Activated CD8-positive, alpha-beta T cell treated with anti-CD3 and anti-CD28 coated beads, Interleukin-2, amount 10 ng/mL, durations not matched to agents 7 days and 5 days (primary cell): ENCODE measurements around the gene RNF114. TPM values are rescaled to one million over a fixed set of nuclear protein-coding genes. Genes with fewer than 3 reads are reported as not detected.

Experiments used
- ATAC-seq: fragments of 150-1000 bp; cut with Tn5 transposase; one replicate; pipeline ENCODE4 v1.10.0; 2021; ENCODE audit warnings: moderate library complexity
- CTCF ChIA-PET: fragments of 350-600 bp; sonication (Branson Sonifier 250); formaldehyde crosslinking; loops from one replicate; lab custom pipeline; 2021; ENCODE audit warnings: antibody characterized with exemption; lab: Charles Lee
- POLR2A ChIA-PET: fragments of 350-600 bp; sonication (Branson Sonifier 250); formaldehyde crosslinking; loops from one replicate; lab custom pipeline; 2021; ENCODE audit warnings: antibody characterized with exemption; lab: Charles Lee
- DNase-seq: peaks from one replicate; pipeline ENCODE4 v3.0.0-alpha.2; 2020
- H3K27ac Mint-ChIP-seq: one replicate; pipeline ENCODE4 v1.8.0; 2021; ENCODE audit warnings: mild to moderate bottlenecking, mixed read lengths
- H3K27me3 Mint-ChIP-seq: one replicate; pipeline ENCODE4 v1.8.0; 2021; ENCODE audit warnings: low read depth, mixed read lengths
- H3K36me3 Mint-ChIP-seq: one replicate; pipeline ENCODE4 v1.8.0; 2021; ENCODE audit warnings: low read depth, mixed read lengths
- H3K4me1 Mint-ChIP-seq: one replicate; pipeline ENCODE4 v1.8.0; 2021; ENCODE audit warnings: low read depth, mixed read lengths
- H3K4me3 Mint-ChIP-seq: one replicate; pipeline ENCODE4 v1.8.0; 2021; ENCODE audit warnings: mild to moderate bottlenecking, mixed read lengths
- H3K9me3 Mint-ChIP-seq: one replicate; pipeline ENCODE4 v1.8.0; 2022; ENCODE audit warnings: mixed read lengths; ENCODE audit not compliant: insufficient read depth
- total RNA-seq, 2 experiments: library from RNA; stranded (reverse); gene quantifications; one replicate each; pipeline ENCODE4 v1.2.3, GENCODE V29; 2021

RNF114 gene
- total RNA-seq, 2 experiments from 2014 or later: 50.1 to 54.8 TPM

- ChIA-PET CTCF (interaction anchor here (0.8 to 2.3 kb wide), 7 partner anchors 11 to 307 kb away, joined by 3 to 8 read pairs (median 4); no protein-coding TSS in a partner anchor), POLR2A (interaction anchor here (0.5 to 1.9 kb wide), 6 partner anchors 17 to 978 kb away, joined by 3 to 9 read pairs (median 3); partner anchors contain the start of gene RNF114)
- no peaks in the 10 kb centered on the region for H3K27me3 Mint-ChIP-seq
- peak; percentile 95 for DNase-seq
- H3K36me3 Mint-ChIP-seq: no peaks in the 10 kb centered on the region
- H3K4me3 Mint-ChIP-seq: peak within 1 kb of the TSS; percentile 99
- H3K9me3 Mint-ChIP-seq: no peaks in the 10 kb centered on the region
- peak; percentile 84 for ATAC-seq
- peaks cover 31% of the 10 kb centered on the region for H3K4me1 Mint-ChIP-seq
- H3K27ac Mint-ChIP-seq: peak within 1 kb of the TSS; percentile 100
Measured at GRCh38 chr20:49915380-49916145, 20.6 kb upstream of the RNF114 start, which contains the start of gene SPATA2. TSS of gene SPATA2 (minus strand) at chr20:49915529. CDS start at chr20:49908490, 7,039 bp downstream.

- H3K27ac Mint-ChIP-seq: peak overlapping the region; percentile 100
- H3K27me3 Mint-ChIP-seq: no peaks in the 10 kb centered on the region
- ChIA-PET CTCF (interaction anchor here (0.8 to 2.3 kb wide), 7 partner anchors 12 to 308 kb away, joined by 3 to 8 read pairs (median 3); no protein-coding TSS in a partner anchor), POLR2A (interaction anchor here (0.5 to 1.9 kb wide), 7 partner anchors 17 to 979 kb away, joined by 3 to 9 read pairs (median 3); partner anchors contain the start of gene RNF114)
- H3K4me1 Mint-ChIP-seq: peaks cover 31% of the 10 kb centered on the region
- no peaks in the 10 kb centered on the region for H3K9me3 Mint-ChIP-seq
- H3K4me3 Mint-ChIP-seq: peak overlapping the region; percentile 99
- H3K36me3 Mint-ChIP-seq: no peaks in the 10 kb centered on the region
- DNase-seq (peak; percentile 26), ATAC-seq (no peak)
Measured at GRCh38 chr20:49916146-49917002, 19.8 kb upstream of the RNF114 start.

GRCh38 chr20:49918446-49918845 lies 17.8 kb upstream of the RNF114 start:
- H3K4me1 Mint-ChIP-seq: peaks cover 26% of the 10 kb centered on the region
- ChIA-PET CTCF (interaction anchor here (1.1 kb wide), 1 partner anchor 16 kb away, joined by 3 read pairs; no protein-coding TSS in a partner anchor), POLR2A (no interaction called here)
- DNase-seq: no peak
- no peaks in the 10 kb centered on the region for H3K36me3 Mint-ChIP-seq
- H3K27ac Mint-ChIP-seq: no peak overlapping the region
- H3K27me3 Mint-ChIP-seq: no peaks in the 10 kb centered on the region
- no peak for ATAC-seq
- H3K4me3 Mint-ChIP-seq: no peak overlapping the region
- H3K9me3 Mint-ChIP-seq: no peaks in the 10 kb centered on the region

- peaks cover 21% of the 10 kb centered on the region for H3K4me1 Mint-ChIP-seq
- H3K4me3 Mint-ChIP-seq: no peak overlapping the region
- no peaks in the 10 kb centered on the region for H3K9me3 Mint-ChIP-seq
- ChIA-PET POLR2A (no interaction called here), CTCF (no interaction called here)
- no peaks in the 10 kb centered on the region for H3K36me3 Mint-ChIP-seq
- DNase-seq (no peak), ATAC-seq (no peak)
- no peaks in the 10 kb centered on the region for H3K27me3 Mint-ChIP-seq
- H3K27ac Mint-ChIP-seq: no peak overlapping the region
Measured at GRCh38 chr20:49919009-49919408, 17.2 kb upstream of the RNF114 start.

- H3K27me3 Mint-ChIP-seq: peaks cover 1% of the 10 kb centered on the region
- H3K4me1 Mint-ChIP-seq: peaks cover 16% of the 10 kb centered on the region
- no peaks in the 10 kb centered on the region for H3K36me3 Mint-ChIP-seq
- no peak overlapping the region for H3K4me3 Mint-ChIP-seq
- ATAC-seq (no peak), DNase-seq (no peak)
- POLR2A ChIA-PET: no interaction called here
- no peaks in the 10 kb centered on the region for H3K9me3 Mint-ChIP-seq
- no peak overlapping the region for H3K27ac Mint-ChIP-seq
- CTCF ChIA-PET: no interaction called here
Measured at GRCh38 chr20:49919461-49919860, 16.7 kb upstream of the RNF114 start.

GRCh38 chr20:49924247-49924646 lies 11.9 kb upstream of the RNF114 start:
- peaks cover 5% of the 10 kb centered on the region for H3K4me1 Mint-ChIP-seq
- ChIA-PET POLR2A (no interaction called here), CTCF (no interaction called here)
- DNase-seq (no peak), ATAC-seq (no peak)
- H3K9me3 Mint-ChIP-seq: no peaks in the 10 kb centered on the region
- H3K36me3 Mint-ChIP-seq: no peaks in the 10 kb centered on the region
- peaks cover 4% of the 10 kb centered on the region for H3K27me3 Mint-ChIP-seq
- no peak overlapping the region for H3K27ac Mint-ChIP-seq
- no peak overlapping the region for H3K4me3 Mint-ChIP-seq

GRCh38 chr20:49925901-49926454 lies 10.2 kb upstream of the RNF114 start:
- CTCF ChIA-PET: interaction anchor here (1.4 kb wide), 2 partner anchors 11 to 384 kb away, joined by 3 to 5 read pairs; partner anchors contain the start of gene RNF114
- ATAC-seq: no peak
- H3K4me3 Mint-ChIP-seq: no peak overlapping the region
- H3K4me1 Mint-ChIP-seq: peaks cover 5% of the 10 kb centered on the region
- DNase-seq: no peak
- no peaks in the 10 kb centered on the region for H3K9me3 Mint-ChIP-seq
- H3K27me3 Mint-ChIP-seq: peaks cover 4% of the 10 kb centered on the region
- no peak overlapping the region for H3K27ac Mint-ChIP-seq
- no peaks in the 10 kb centered on the region for H3K36me3 Mint-ChIP-seq
- POLR2A ChIA-PET: interaction anchor here (0.7 kb wide), 1 partner anchor 10 kb away, joined by 3 read pairs; the partner anchor contains the start of gene RNF114

GRCh38 chr20:49928411-49929141 lies 7.6 kb upstream of the RNF114 start:
- Mint-ChIP-seq H3K27ac (no peak overlapping the region), H3K36me3 (no peaks in the 10 kb centered on the region)

GRCh38 chr20:49929142-49929494 lies 7.1 kb upstream of the RNF114 start:
- ChIA-PET CTCF (interaction anchor here (0.7 to 1.7 kb wide), 2 partner anchors 40 to 142 kb away, joined by 3 to 6 read pairs; no protein-coding TSS in a partner anchor), POLR2A (no interaction called here)
- Mint-ChIP-seq H3K9me3 (no peaks in the 10 kb centered on the region), H3K27ac (no peak overlapping the region), H3K4me1 (peaks cover 8% of the 10 kb centered on the region), H3K4me3 (no peak overlapping the region), H3K36me3 (no peaks in the 10 kb centered on the region), H3K27me3 (peaks cover 4% of the 10 kb centered on the region)
- no peak for DNase-seq
- ATAC-seq: no peak

More at GRCh38 chr20:49928411-49929141, 7.6 kb upstream of the RNF114 start:
- peaks cover 4% of the 10 kb centered on the region for H3K27me3 Mint-ChIP-seq
- peak; percentile 92 for ATAC-seq
- peak; percentile 87 for DNase-seq
- peaks cover 5% of the 10 kb centered on the region for H3K4me1 Mint-ChIP-seq
- ChIA-PET CTCF (interaction anchor here (1.0 to 1.7 kb wide), 2 partner anchors 12 to 143 kb away, joined by 3 to 6 read pairs; no protein-coding TSS in a partner anchor), POLR2A (no interaction called here)
- no peaks in the 10 kb centered on the region for H3K9me3 Mint-ChIP-seq
- H3K4me3 Mint-ChIP-seq: no peak overlapping the region

GRCh38 chr20:49935746-49936152 lies 448 bp upstream of the RNF114 start:
- Mint-ChIP-seq H3K27ac (no peak overlapping the region), H3K27me3 (no peaks in the 10 kb centered on the region), H3K36me3 (peaks cover 14% of the 10 kb centered on the region), H3K4me3 (peak overlapping the region; percentile 96), H3K9me3 (no peaks in the 10 kb centered on the region), H3K4me1 (peaks cover 40% of the 10 kb centered on the region)
- peak; percentile 2 for ATAC-seq
- CTCF ChIA-PET: interaction anchor here (0.9 to 4.6 kb wide), 7 partner anchors 9 to 398 kb away, joined by 3 to 26 read pairs (median 4); no protein-coding TSS in a partner anchor
- POLR2A ChIA-PET: interaction anchor here (0.7 to 2.7 kb wide), 6 partner anchors 9 to 136 kb away, joined by 3 to 17 read pairs (median 6); partner anchors contain the start of gene SPATA2
- no peak for DNase-seq
